Muscle of leg (tissue), 11 donors: Measurements from ENCODE around the gene EMX1. TPM values are rescaled to one million over a fixed set of nuclear protein-coding genes. Genes with fewer than 3 reads are reported as not detected.
"Not testable (repeated sequence)": the region's sequence is repeated elsewhere in the genome, so short reads cannot be mapped to it uniquely, and the experiment has no call there.

Source experiments
- DNase-seq: peaks from one replicate; pipeline ENCODE4 v3.0.0; 2013
- H3K27ac ChIP-seq: one replicate; pipeline ENCODE4 v1.5.1; 2013; ENCODE audit warnings: mild to moderate bottlenecking, low read length, control low read depth
- H3K27me3 ChIP-seq: one replicate; pipeline ENCODE4 v1.6.1; 2013; ENCODE audit warnings: low read length; ENCODE audit not compliant: control insufficient read depth, insufficient read depth
- H3K36me3 ChIP-seq: one replicate; pipeline ENCODE4 v1.6.1; 2013; ENCODE audit warnings: low read length; ENCODE audit not compliant: control insufficient read depth, insufficient read depth
- H3K4me1 ChIP-seq: one replicate; pipeline ENCODE4 v1.6.1; 2013; ENCODE audit warnings: low read length; ENCODE audit not compliant: control insufficient read depth, insufficient read depth
- H3K4me3 ChIP-seq: one replicate; pipeline ENCODE4 v1.5.1; 2013; ENCODE audit warnings: low read length, control low read depth
- H3K9me3 ChIP-seq: replicated peaks from 2 replicates; pipeline ENCODE4 v1.6.1; 2013; ENCODE audit warnings: low read depth, low read length; ENCODE audit not compliant: control insufficient read depth
- WGBS: methylation state at CpG from one replicate; pipeline ENCODE4 v1.1.5; 2013; ENCODE audit warnings: missing lambda C conversion rate; ENCODE audit not compliant: insufficient coverage; 5-methylcytosine and 5-hydroxymethylcytosine counted together
- polyA plus RNA-seq, 8 donors: library from polyadenylated mRNA; unstranded; fragments of 120-200 nt; gene quantifications; one replicate each; pipeline versions ENCODE4 v1.2.1 to v1.2.3, GENCODE V29; 2013; ENCODE audit warnings: inconsistent platforms in 1 of 8, low replicate concordance in 1 of 8; ENCODE audit not compliant: insufficient read length in 8 of 8, insufficient read depth in 1 of 8
- total RNA-seq: library from RNA; stranded (reverse); fragments of 120-200 nt; gene quantifications from one replicate; pipeline ENCODE4 v1.2.4, GENCODE V29; 2013

EMX1 gene
- total and polyA plus RNA-seq, 9 donors: 0.04 to 0.07 (median 0.05) TPM; not detected in 6

DNA sequence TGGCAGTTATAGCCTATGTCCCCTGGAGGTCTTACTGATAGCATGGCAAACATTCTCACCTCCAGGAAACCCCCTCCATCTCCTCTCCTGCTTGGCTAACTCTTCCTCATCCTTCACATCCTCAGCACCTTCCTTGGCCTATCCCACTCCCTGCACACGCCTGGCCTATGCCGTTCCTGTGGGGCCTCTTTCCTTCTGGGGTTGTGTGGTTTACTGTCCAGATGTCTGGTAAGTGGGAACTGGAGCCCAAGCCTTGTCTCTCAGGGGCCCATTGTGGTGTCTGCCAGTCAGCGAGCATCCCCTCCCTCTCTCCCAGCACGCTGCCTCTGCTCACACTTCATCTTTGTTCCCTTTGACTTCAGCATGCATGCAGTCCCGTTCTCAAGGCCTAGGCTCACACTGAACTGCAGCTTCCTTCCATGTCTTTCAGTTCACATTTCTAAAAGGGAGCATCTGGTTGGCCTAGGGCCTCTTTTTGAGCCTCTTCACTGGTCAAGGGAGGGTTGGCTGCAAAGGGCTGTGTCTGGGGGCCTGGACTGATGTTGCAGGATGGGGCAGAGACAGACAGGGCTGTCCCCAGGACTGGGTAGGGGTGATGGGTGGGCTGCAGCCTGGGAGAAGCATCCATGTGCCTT lies 17.0 kb upstream of the EMX1 start:
- H3K9me3 ChIP-seq: no peaks in the 10 kb centered on the region
- no peaks in the 10 kb centered on the region for H3K36me3 ChIP-seq
- 65% methylated on average over 4 of the region's 5 CpGs for WGBS
- H3K27ac ChIP-seq: no peak overlapping the region
- no peak for DNase-seq
- H3K27me3 ChIP-seq: peaks cover 56% of the 10 kb centered on the region
- no peak overlapping the region for H3K4me3 ChIP-seq
- peaks cover 7% of the 10 kb centered on the region for H3K4me1 ChIP-seq

DNA sequence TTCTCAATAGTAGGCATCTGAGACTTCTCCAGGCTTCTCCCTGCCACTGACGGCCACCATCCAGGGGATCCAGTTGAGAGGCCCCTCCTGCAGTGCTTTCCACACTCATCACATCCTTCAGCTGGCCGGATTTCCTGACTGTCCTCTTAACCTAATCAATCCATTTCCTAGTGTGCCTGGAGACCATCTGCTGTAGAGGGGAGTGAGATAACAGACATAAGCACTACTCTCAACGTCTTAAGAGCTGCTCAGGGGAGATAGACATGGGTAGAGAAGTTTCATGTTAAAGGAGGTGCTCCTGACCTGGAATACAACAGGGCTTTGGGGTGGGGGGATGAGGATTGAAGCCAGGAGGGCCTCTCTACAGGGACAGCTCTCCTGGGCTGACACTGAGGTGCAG lies 15.9 kb upstream of the EMX1 start:
- Histone ChIP-seq H3K27me3 (peaks cover 51% of the 10 kb centered on the region), H3K4me3 (no peak overlapping the region), H3K27ac (no peak overlapping the region), H3K4me1 (no peaks in the 10 kb centered on the region), H3K9me3 (no peaks in the 10 kb centered on the region), H3K36me3 (no peaks in the 10 kb centered on the region)
- DNase-seq: no peak
- WGBS: no CpG with 5 or more reads among the region's 3 CpGs

DNA sequence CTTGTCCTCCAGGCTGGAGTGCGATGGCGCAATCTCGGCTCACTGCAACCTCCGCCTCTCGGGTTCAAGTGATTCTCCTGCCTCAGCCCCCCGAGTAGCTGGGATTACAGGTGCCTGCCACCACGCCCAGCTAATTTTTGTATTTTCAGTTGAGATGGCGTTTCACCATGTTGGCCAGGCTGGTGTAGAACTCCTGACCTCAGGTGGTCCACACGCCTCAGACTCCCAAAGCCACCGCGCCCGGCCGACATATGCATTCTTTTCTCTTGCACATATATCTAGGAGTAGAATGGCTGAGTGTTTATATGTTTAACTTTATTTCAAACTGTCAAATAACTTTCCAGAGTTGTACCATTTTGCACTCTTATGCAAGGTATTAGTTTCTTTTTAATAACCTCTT lies 9.9 kb upstream of the EMX1 start:
- DNase-seq, H3K4me1 ChIP-seq, H3K9me3 ChIP-seq, H3K4me3 ChIP-seq, H3K36me3 ChIP-seq, H3K27ac ChIP-seq: not testable (repeated sequence)
- H3K27me3 ChIP-seq: peaks cover 44% of the 10 kb centered on the region
- 80% methylated on average over 7 of the region's 13 CpGs for WGBS

DNA sequence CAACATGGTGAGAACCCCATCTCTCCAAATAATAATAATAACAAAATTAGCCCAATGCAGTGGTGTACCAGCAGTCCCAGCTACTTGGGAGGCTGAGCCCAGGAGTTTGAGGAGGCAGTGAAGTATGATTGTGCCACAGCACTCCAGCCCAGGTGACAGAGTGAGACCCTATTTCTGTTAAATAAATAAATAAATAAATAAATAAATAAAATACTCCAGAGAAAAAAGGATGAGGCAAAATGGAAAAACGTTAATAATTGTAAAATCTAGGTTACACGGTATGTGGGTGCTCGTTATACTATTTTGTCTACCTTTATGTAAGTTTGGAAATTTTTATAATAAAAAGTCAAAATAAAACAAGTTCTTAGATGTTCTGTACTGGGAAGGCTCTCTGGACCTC lies 8.6 kb upstream of the EMX1 start:
- Histone ChIP-seq H3K36me3 (no peaks in the 10 kb centered on the region), H3K4me1 (no peaks in the 10 kb centered on the region), H3K4me3 (no peak overlapping the region), H3K9me3 (no peaks in the 10 kb centered on the region), H3K27me3 (peaks cover 48% of the 10 kb centered on the region), H3K27ac (no peak overlapping the region)
- WGBS: no CpG with 5 or more reads among the region's 3 CpGs
- no peak for DNase-seq

DNA sequence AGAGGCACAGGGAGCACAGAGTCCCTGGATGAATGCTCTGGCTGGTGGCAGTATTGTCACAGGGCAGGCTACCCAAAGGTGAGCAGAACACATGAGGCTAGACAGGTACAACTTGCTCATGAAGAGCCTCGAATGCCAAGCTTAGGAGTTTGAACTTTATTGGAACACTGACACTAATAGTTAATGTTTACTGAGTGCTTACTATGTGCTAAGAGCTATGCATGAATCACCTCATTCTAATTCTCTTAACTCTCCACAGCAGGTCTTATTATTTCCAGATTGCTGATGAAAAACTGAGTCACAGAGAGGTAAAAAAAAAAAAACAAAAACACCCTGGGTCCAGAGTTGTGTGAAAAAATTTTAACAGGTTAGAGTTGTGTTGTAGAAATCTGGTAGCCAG lies 6.1 kb upstream of the EMX1 start:
- no peaks in the 10 kb centered on the region for H3K36me3 ChIP-seq
- no peak overlapping the region for H3K27ac ChIP-seq
- H3K27me3 ChIP-seq: peaks cover 67% of the 10 kb centered on the region
- no peaks in the 10 kb centered on the region for H3K9me3 ChIP-seq
- WGBS: no CpG with 5 or more reads among the region's 1 CpG
- DNase-seq: no peak
- peaks cover 11% of the 10 kb centered on the region for H3K4me1 ChIP-seq
- H3K4me3 ChIP-seq: no peak overlapping the region

DNA sequence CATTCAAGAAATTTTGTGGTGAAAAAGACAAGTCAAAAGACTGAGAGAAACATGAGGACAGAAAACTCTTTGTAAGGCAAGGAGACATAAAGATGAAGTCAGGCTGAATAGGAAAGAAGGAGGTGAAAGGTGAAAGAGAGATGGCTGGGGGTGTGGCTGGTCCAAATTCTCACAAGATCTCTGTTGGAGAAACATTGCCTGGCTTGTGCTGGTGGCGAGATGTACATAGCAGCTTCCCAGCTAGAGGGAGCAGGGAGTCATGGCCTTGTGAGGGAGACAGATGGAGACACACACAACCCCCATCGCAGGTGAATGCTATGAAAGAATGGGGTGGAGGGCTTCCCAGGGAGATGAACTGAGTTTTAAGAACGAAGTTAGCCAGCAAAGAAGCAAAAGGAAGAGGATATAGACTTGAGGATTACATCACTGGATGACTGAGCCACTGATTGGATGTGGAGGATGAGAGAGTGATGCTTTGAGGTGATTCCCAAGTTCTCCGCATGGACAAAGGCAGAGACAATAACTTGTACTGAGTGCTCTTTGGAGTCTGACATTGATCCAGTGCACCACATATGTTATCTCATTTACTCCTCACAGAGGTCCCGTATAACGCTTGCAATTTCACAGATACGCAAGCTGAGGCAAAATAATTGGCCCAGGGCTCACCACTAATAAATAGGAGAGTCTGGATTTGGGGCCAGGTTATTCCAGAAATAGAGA lies 3.7 kb upstream of the EMX1 start:
- no peak for DNase-seq
- 7% methylated on average over 3 of the region's 7 CpGs for WGBS
- H3K9me3 ChIP-seq: no peaks in the 10 kb centered on the region
- no peaks in the 10 kb centered on the region for H3K36me3 ChIP-seq
- peaks cover 77% of the 10 kb centered on the region for H3K27me3 ChIP-seq
- no peak overlapping the region for H3K27ac ChIP-seq
- H3K4me3 ChIP-seq: no peak overlapping the region
- H3K4me1 ChIP-seq: peaks cover 26% of the 10 kb centered on the region

DNA sequence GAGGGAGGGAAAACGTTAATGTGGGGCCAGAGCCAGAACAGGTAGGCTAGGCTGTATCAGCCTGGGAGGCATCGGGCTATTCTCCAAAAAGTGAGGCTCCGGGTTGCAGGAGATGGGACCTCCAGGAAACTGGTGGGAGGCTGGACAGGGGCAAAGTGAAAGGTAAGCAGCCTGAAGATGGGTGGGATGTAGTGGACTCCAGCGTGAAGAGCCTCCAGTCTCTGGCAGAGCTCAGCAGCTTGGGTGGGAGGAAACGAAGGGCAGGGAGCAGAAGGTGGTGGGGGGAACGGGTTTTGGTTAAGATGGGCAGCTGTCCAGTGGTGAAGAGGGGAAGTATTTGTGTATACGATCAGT lies 3.1 kb upstream of the EMX1 start:
- H3K27ac ChIP-seq: no peak overlapping the region
- no peak for DNase-seq
- H3K4me1 ChIP-seq: peaks cover 27% of the 10 kb centered on the region
- H3K36me3 ChIP-seq: no peaks in the 10 kb centered on the region
- peaks cover 80% of the 10 kb centered on the region for H3K27me3 ChIP-seq
- WGBS: 7% methylated on average over 7 of the region's 7 CpGs
- no peak overlapping the region for H3K4me3 ChIP-seq
- no peaks in the 10 kb centered on the region for H3K9me3 ChIP-seq

DNA sequence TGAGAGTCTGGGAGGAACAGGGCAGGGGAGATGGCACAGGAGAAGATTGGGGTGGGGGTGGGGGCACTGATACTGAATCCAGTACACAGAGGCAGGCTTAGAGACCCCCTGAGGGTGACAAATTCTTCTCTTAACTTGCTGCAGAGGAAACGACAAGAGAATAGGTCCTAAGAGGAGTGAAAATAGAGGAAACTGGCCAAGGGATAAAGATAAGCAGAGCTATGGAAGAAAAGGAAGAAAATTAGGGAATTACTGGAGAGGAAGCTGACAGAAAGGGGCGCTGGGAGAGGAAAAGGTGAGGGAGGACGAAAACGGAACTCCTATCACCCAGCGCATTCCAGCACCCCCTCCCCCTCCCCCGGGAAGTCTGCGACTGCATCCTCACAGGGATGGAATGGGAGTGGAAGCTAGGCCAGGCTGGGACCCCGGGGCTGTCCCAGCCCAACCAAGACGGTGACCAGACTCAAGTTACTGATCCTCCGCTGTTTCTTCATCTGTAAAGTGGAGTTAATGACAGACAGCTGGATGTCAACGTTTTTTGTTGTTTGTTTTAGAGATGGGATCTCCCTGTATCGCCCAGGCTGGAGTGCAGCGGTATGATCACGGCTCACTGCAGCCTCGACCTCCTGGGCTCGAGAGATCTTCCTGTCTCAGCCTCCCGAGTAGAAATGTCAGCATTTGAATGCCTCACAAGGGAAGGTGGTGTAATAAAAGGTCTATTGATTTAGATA lies 2.6 kb upstream of the EMX1 start:
- no peak overlapping the region for H3K27ac ChIP-seq
- H3K4me1 ChIP-seq: peaks cover 28% of the 10 kb centered on the region
- peaks cover 80% of the 10 kb centered on the region for H3K27me3 ChIP-seq
- no peak for DNase-seq
- 0% methylated on average over 7 of the region's 17 CpGs for WGBS
- H3K36me3 ChIP-seq: no peaks in the 10 kb centered on the region
- H3K9me3 ChIP-seq: no peaks in the 10 kb centered on the region
- no peak overlapping the region for H3K4me3 ChIP-seq

DNA sequence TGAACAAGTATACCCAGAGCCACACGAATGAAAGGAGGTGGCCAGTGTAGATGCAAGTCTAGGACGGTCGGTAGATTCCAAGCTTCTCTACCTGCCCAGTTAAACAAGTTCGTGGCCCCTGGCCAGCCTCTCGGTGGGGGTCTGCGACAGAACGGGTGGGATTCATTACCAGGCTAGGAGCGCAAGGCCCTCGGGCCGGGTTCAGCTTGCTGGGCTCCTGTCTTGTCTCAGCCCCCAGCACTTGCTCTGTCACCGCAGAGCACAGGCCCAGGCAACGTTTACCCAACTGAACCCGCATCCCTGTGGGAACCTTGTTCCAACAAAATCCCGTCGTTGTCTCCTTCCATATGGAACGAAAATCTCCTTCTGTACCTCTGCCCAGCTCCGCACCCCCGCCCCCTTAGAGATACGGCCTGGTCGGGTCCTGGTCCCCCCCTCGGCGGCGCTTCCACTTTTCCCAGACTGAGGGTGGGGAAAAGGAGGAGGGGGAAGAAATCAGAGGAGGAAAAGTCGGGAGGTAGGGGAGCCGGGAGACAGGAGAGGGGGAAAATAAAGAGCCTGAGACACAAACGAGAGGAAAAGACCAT lies 1.9 kb upstream of the EMX1 start:
- Histone ChIP-seq H3K27me3 (peaks cover 84% of the 10 kb centered on the region), H3K27ac (no peak overlapping the region), H3K9me3 (no peaks in the 10 kb centered on the region), H3K36me3 (no peaks in the 10 kb centered on the region), H3K4me3 (no peak overlapping the region), H3K4me1 (peaks cover 35% of the 10 kb centered on the region)
- WGBS: 2% methylated on average over 14 of the region's 26 CpGs
- no peak for DNase-seq
